HG03521 (cell line): ENCODE measurements around the gene SCN9A.

Experiments
- ATAC-seq: cut with Tn5 transposase; IDR thresholded peaks from one replicate; pipeline ENCODE4 v1.9.1; 2021; ENCODE audit warnings: mild to moderate bottlenecking, moderate library complexity; ENCODE audit not compliant: unreplicated experiment

SCN9A gene

GRCh38 chr2:166184789-166185188 is 191.0 kb downstream of the SCN9A start:
- no peak for ATAC-seq

DNA sequence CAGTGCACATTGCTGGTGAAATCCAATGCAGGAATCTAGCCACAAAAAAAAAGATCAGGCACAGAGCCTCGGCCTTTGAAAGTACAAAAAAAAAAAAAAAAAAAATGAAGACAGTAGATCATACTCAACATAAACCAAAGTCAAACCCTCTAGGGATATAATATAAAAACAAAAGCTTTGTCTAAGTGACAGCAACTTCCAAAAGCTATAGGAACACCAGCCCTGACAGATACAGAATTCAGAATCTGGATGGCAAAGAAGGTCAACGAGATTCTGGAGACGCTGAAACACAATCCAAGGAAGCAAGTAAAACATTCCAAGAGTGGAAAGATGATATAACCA is 194.0 kb downstream of the SCN9A start:
- no peak for ATAC-seq

DNA sequence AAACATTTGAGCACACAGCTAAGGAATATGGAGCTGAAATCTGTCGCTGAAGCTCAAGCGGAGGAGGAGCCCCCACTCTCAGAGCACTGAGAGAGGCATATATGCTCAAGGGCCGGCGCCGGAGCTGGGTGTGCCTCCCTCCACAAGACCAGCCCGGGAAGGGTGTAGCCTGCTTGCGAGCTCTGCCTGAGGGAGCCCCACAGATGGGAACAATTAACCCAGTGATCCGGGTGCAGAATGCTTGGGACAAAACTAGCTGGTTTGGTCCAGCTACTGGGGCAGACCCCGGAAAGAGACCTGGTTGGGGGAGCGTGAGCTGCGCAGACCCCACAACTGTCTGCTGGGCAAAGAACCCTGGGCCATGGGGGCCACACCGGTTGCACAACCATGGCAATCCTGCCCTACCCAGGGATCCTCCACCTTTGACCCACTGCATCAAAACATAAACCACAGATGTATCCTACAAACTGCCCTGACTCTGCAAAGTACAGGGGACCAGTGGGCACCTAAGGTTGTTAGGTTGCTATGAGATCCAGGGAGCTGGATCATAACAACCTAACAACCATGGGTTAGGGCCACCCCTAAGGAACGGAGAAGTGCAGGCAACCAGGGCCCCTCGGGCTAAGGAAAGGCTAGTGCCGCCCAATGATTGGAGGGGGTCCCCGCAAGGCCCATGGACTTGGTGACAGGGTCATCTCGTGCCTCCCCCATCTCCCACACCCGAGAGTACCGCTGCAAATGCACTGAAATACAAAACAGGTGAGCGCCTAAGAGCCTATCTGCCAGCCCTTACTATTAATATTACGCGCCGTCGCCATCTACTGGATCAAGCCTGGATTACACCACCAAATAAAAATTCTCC is 194.6 kb downstream of the SCN9A start:
- ATAC-seq: peak; percentile 82

- ATAC-seq: no peak
These were observed 196.5 kb downstream of the SCN9A start for GRCh38 chr2:166179201-166179600.

GRCh38 chr2:166173263-166173662 is 202.5 kb downstream of the SCN9A start:
- ATAC-seq: no peak

- no peak for ATAC-seq
These were observed 204.5 kb downstream of the SCN9A start for GRCh38 chr2:166171216-166171615.

DNA sequence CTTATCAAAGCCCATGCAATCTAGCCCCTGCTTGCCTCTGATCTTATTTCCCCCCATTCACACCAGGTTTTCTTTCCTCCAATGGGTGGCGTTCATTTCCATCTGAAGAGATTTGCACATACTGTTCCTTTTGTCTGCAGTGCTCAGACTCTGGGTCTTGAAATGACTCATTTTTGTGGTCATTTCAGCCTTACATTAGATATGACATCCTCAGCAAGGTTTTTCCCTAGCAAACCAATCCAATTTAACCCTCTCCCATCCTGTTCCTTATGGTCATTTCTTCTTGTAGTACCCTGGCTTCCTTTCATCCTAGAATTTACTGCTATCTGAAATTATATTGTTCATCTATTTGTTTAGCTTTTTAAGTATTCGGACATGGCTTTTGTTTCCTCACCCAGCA is 205.4 kb downstream of the SCN9A start:
- no peak for ATAC-seq

DNA sequence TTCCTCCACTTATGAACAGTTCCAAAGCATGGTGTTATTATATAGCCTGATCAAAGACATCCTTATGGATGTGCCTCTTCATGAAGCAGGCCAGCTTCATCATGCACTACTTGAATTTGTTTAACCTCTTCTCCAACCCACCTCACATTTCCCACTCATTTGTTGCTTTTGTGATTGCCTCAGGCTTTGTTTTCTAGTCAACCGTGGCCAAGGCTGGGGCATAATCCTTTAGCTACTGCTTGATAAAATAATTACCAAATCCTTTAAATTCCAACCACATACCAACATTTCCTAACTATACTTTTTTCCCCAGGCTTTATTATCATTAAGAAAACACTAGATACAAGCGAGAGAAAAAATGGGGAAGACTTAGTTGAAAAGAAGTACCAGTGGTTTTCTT is 208.3 kb downstream of the SCN9A start:
- no peak for ATAC-seq

GRCh38 chr2:166163775-166164174 is 212.0 kb downstream of the SCN9A start:
- ATAC-seq: no peak

DNA sequence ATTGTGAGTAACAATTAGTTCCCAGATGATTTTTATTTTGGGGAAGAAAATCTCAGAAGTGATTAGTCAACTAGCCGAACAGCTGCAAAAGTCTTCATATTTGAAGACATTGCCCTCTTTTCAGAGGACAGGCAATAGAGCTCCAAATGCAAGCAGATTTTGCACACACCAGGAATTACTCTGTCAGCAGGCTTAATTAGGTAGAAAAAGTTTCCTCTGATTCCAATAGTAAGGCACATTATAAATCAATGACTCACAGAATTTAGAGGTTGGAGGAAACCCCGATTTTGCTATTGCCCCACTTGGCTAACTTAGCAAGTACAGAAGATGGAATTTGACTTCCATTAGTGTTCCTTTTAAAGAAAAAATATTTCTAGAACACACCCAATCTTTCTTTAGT is 217.2 kb downstream of the SCN9A start:
- ATAC-seq: no peak

GRCh38 chr2:166157578-166157977 is 218.2 kb downstream of the SCN9A start:
- no peak for ATAC-seq

DNA sequence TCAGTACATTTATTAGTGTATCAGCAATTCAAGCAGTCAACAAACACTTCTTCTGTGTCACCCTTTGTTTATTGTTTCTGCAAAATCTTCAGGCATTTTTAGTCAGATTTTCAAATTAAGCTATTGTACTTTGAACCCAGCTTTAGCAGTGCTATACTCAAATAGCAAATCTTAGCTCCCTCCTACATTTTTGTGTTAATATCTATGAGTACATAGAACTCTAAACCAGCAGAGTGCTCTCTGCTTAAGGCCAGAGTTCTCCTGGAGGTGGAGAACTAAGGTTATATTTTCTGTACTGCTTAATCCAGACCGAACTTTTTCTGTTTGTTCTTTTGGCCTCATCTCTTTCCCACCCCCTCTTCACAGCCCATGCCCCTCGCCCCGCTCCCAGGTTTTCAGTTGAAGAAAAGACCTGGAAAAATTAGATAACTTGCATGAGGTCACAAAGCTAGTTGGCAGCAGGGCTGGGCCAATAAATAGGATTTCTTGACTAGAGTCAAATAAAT is 218.7 kb downstream of the SCN9A start:
- ATAC-seq: no peak

GRCh38 chr2:166155589-166155988 is 220.2 kb downstream of the SCN9A start:
- no peak for ATAC-seq

GRCh38 chr2:166154685-166155338 is 220.9 kb downstream of the SCN9A start:
- no peak for ATAC-seq

DNA sequence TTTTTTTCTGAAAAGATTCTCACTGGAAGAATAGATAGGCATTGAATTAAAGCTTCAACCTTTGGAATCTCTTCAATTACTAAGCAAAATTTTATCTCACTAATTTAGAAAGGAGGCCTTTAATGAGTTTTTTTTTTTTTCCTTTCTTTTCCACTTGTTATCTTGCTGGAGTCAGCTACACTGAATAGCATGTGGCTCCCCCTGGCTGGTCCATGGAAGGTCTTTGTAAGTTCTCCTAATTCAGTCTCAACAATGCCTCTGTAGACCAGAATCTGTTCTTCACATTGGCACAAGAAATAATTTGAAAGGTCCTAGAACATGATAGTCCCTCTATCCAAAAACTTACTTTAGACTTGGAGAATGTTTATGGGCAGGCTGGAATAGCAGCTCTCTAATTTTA is 223.7 kb downstream of the SCN9A start:
- no peak for ATAC-seq

- no peak for ATAC-seq
These were observed 227.0 kb downstream of the SCN9A start for GRCh38 chr2:166148500-166149400.

GRCh38 chr2:166147883-166148282 is 227.9 kb downstream of the SCN9A start:
- ATAC-seq: no peak
